Subcutaneous adipose tissue (tissue), 4 donors: ENCODE measurements around the gene RND2. TPM values are rescaled to one million over a fixed set of nuclear protein-coding genes. Genes with fewer than 3 reads are reported as not detected.

Source experiments
- total RNA-seq, 4 donors: library from RNA; depleted of rRNA; stranded (reverse); fragments of >200 nt; gene quantifications; one replicate each; pipeline ENCODE4 v1.1.0, GENCODE V29; 2016
- TF ChIP-seq, protein P1 (sequence below): fragments of 450-650 bp; IDR thresholded peaks from one replicate; pipeline ENCODE4 v1.5.1; 2016; ENCODE audit warnings: low read depth, mild to moderate bottlenecking, control low read depth, antibody characterized with exemption, moderate library complexity

RND2 gene
- total RNA-seq, 4 donors from 2014 or later, result 0.17 to 0.49 (median 0.30) TPM

GRCh38 chr17:43020030-43020621, 4.9 kb upstream of the RND2 start:
- TF ChIP-seq, protein P1, sequence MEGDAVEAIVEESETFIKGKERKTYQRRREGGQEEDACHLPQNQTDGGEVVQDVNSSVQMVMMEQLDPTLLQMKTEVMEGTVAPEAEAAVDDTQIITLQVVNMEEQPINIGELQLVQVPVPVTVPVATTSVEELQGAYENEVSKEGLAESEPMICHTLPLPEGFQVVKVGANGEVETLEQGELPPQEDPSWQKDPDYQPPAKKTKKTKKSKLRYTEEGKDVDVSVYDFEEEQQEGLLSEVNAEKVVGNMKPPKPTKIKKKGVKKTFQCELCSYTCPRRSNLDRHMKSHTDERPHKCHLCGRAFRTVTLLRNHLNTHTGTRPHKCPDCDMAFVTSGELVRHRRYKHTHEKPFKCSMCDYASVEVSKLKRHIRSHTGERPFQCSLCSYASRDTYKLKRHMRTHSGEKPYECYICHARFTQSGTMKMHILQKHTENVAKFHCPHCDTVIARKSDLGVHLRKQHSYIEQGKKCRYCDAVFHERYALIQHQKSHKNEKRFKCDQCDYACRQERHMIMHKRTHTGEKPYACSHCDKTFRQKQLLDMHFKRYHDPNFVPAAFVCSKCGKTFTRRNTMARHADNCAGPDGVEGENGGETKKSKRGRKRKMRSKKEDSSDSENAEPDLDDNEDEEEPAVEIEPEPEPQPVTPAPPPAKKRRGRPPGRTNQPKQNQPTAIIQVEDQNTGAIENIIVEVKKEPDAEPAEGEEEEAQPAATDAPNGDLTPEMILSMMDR, result no peak

DNA sequence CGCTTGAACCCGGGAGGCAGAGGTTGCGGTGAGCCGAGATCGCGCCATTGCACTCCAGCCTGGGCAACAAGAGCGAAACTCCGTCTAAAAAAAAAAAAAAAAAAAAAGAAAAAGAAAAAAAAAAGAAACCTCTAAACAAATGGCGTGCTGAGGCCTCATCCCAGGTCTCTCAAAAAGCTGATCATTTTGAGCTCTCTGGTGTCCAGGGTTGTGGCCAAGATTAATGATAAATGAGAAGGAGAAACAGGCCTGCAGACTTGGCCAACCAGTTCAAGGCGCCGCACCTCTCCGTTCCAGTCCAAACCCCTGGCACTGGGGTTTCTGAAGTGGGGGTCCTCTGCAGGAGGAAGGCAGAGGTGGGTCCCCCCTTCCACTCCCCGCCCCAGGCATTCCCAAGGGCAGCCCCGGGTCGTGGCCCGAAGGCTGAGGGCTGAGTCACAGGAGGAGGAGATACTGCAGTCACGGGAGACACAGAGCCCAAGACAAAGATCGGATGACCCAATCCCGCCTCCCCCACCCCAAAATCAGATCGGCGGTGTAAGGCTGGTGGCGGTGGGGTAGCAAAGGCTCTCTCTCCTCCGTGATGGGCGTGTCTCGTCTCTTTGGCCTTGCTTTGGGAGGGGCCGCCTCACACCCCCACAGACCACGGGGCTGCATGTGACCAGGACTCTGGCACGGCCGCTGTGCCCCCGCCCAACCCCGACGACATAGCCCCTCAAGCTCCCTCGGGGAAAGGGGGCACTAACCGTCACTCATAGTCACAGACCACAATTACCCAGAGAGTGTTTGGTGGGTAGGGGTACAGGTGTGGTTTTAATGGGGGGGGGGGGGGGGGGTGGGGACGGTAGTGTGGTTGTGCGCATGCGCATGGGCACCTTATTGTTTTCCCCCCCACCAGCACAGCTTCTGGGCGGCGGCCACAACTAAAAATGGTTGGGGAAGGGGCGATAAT, 4.0 kb upstream of the RND2 start:
- TF ChIP-seq, protein P1, result no peak

GRCh38 chr17:43021741-43022512, 3.1 kb upstream of the RND2 start, which contains the start of gene VAT1:
TSS of gene VAT1 (minus strand) at chr17:43022385. CDS start at chr17:43022322, 63 bp downstream.
- TF ChIP-seq, protein P1, result no peak

GRCh38 chr17:43025290-43025657, 243 bp downstream of the RND2 start:
- TF ChIP-seq, protein P1, result no peak

DNA sequence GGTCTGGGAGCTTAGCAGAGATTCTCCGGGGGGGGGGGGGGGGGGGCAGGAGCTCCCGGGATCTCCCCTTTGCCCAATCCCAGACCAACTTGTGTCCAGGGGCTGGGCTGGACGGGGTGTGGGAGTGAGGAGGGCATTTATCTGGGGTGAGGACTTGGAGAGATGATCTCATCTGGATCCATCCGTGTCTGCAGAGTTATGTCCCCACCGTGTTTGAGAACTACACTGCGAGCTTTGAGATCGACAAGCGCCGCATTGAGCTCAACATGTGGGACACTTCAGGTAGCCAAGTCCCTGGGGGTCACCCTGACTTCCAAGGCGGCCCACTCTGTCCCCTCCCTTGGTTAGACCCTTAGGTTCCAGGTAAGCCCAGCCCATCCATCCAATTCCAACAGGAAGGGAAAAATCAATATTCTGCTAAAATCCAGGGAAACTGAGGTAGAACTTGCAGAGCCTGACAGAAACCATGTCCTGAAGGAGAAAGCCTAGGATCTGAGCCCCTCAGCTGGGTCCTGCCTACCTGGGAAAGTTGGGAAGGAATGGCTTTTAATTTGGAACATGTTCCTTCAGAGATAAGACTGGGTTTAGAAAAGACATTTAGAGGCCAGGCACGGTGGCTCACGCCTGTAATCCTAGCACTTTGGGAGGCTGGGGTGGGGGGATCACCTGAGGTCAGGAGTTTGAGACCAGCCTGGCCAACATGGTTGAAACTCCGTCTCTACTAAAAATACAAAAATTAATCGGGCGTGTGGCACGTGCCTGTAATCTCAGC, 921 bp downstream of the RND2 start:
- TF ChIP-seq, protein P1, result no peak

DNA sequence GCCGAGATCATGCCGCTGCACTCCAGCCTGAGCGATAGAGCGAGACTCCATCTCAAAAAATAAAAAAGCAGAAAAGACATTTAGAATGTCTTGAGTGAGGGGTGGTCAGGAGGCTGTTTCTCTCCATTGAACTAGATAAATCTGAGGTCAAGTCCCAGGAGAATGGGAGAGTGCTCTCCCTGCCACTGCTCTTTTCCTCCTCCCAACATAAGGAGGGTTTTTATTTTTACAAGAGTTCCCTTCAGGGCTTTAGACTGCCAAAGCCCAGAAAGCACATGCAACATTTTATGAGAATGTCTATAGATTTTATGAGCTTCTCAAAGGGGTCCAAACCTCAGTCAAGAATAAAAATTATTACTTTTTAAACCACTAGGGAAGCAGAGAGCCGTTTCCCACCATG, 1.6 kb downstream of the RND2 start:
- TF ChIP-seq, protein P1, result no peak
